Left forelimb (tissue), 1 donor: Measurements from ENCODE around the gene ACIN1.

Source experiments
- DNase-seq: peaks from one replicate; pipeline ENCODE4 v3.0.0-alpha.2; 2018; ENCODE audit warnings: low spot score

The ACIN1 gene

GRCh38 chr14:23078692-23079116, 16.2 kb downstream of the ACIN1 start:
- no peak for DNase-seq

- DNase-seq, result no peak
These were observed 17.0 kb downstream of the ACIN1 start for GRCh38 chr14:23077962-23078361.

GRCh38 chr14:23076785-23077408, 18.0 kb downstream of the ACIN1 start:
- DNase-seq, result no peak

- DNase-seq, result no peak
These were observed 20.0 kb downstream of the ACIN1 start for GRCh38 chr14:23074906-23075305.

- DNase-seq, result no peak
These were observed 22.9 kb downstream of the ACIN1 start for GRCh38 chr14:23071921-23072539.

GRCh38 chr14:23071244-23071920, 23.6 kb downstream of the ACIN1 start:
- DNase-seq, result peak; percentile 90

GRCh38 chr14:23070262-23071129, 24.4 kb downstream of the ACIN1 start:
- DNase-seq, result no peak

- no peak for DNase-seq
These were observed 25.5 kb downstream of the ACIN1 start for GRCh38 chr14:23069413-23069806.

- DNase-seq, result no peak
These were observed 26.0 kb downstream of the ACIN1 start for GRCh38 chr14:23068789-23069412.

- no peak for DNase-seq
These were observed 26.8 kb downstream of the ACIN1 start for GRCh38 chr14:23067847-23068788.

GRCh38 chr14:23066855-23067744, 27.8 kb downstream of the ACIN1 start:
- DNase-seq, result no peak

- DNase-seq, result no peak
These were observed 28.6 kb downstream of the ACIN1 start for GRCh38 chr14:23066368-23066767.

- no peak for DNase-seq
These were observed 31.3 kb downstream of the ACIN1 start for GRCh38 chr14:23063601-23064000.

- no peak for DNase-seq
These were observed 32.9 kb downstream of the ACIN1 start for GRCh38 chr14:23062002-23062401.

GRCh38 chr14:23060536-23061260, 34.2 kb downstream of the ACIN1 start:
- DNase-seq, result no peak

- DNase-seq, result no peak
These were observed 36.1 kb downstream of the ACIN1 start for GRCh38 chr14:23058654-23059504.

GRCh38 chr14:23057757-23058653, 36.9 kb downstream of the ACIN1 start:
- DNase-seq, result peak; percentile 93
